Fibroblast of lung (primary cell): Measurements from ENCODE around the gene PCDHA9.

Experiments
- EZH2 ChIP-seq: IDR thresholded peaks from 2 replicates; pipeline ENCODE4 v1.5.1; 2012; ENCODE audit warnings: low read length, control low read depth, mild to moderate bottlenecking; ENCODE audit errors: missing control alignments
- TF ChIP-seq, protein P1 (sequence below), 2 donors: IDR thresholded peaks in 1 of 2; conservative IDR thresholded peaks in 1 of 2; 1 replicate in 1 of 2; 2 replicates in 1 of 2; pipeline ENCODE4 v1.5.1; 2011 to 2012; ENCODE audit warnings: low read length in 2 of 2, control low read depth in 1 of 2, inconsistent platforms in 1 of 2, low read depth in 1 of 2, mild to moderate bottlenecking in 1 of 2

DNA sequence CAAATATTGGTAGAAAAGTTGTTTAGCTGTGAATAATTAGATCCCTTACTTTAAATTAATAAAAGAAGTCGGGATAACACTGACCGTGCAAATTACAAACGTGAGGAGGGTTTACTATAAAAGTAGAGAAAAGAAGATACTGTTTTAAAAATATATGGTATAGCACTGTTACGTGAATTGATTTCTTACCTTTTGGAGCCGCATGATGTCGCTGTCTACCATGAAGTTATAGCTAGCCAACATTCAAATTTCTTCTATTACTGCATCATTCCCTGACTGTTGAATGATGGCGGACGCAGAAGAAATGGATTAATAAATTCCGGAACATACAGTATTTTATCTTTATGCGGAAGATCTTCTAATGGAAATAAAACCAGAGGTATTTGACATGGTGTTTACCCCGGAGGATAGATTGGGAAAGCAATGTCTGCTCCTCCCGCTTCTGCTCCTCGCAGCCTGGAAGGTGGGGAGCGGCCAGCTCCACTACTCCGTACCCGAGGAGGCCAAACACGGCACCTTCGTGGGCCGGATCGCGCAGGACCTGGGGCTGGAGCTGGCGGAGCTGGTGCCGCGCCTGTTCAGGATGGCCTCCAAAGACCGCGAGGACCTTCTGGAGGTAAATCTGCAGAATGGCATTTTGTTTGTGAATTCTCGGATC, 20.3 kb upstream of the PCDHA9 start, which contains the start of gene PCDHA6:
- TF ChIP-seq, protein P1, sequence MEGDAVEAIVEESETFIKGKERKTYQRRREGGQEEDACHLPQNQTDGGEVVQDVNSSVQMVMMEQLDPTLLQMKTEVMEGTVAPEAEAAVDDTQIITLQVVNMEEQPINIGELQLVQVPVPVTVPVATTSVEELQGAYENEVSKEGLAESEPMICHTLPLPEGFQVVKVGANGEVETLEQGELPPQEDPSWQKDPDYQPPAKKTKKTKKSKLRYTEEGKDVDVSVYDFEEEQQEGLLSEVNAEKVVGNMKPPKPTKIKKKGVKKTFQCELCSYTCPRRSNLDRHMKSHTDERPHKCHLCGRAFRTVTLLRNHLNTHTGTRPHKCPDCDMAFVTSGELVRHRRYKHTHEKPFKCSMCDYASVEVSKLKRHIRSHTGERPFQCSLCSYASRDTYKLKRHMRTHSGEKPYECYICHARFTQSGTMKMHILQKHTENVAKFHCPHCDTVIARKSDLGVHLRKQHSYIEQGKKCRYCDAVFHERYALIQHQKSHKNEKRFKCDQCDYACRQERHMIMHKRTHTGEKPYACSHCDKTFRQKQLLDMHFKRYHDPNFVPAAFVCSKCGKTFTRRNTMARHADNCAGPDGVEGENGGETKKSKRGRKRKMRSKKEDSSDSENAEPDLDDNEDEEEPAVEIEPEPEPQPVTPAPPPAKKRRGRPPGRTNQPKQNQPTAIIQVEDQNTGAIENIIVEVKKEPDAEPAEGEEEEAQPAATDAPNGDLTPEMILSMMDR (conservative IDR thresholded peaks at IDR 0.05 in 1 of 2, IDR thresholded peaks at IDR 0.05 in 1 of 2; ENCODE audit: low read depth in 1 of 2, low read length in 2 of 2) = no peak
- no peak for TF ChIP-seq EZH2
